SK-N-SH (cell line): ENCODE data around the gene MCC. TPM values are rescaled to one million over a fixed set of nuclear protein-coding genes. Genes with fewer than 3 reads are reported as not detected.

ENCODE experiments used
- CTCF ChIA-PET: fragments of 300-600, 350-600 bp; formaldehyde crosslinking; extraction: SDS; loops from one replicate; lab custom pipeline; 2021; lab: Yijun Ruan, JAX
- POLR2A ChIA-PET: fragments of 350-600 bp; sonication (Branson Sonifier 250); formaldehyde crosslinking; extraction: SDS; loops from one replicate; lab custom pipeline; 2020; ENCODE audit warnings: antibody characterized with exemption, inconsistent platforms; lab: Yijun Ruan, JAX
- DNase-seq: peaks from one replicate; pipeline ENCODE4 v3.0.0; 2012
- H2AFZ ChIP-seq: fragments of 200-600 bp; sonication (generic); 2 replicates; pipeline ENCODE4 v1.8.1; 2016; ENCODE audit warnings: antibody characterized with exemption, mild to moderate bottlenecking, low read depth
- H3F3A ChIP-seq: fragments of 200-600 bp; sonication (generic); replicated peaks from 2 replicates; pipeline ENCODE3; 2016; ENCODE audit warnings: antibody characterized with exemption, mild to moderate bottlenecking; ENCODE audit not compliant: insufficient read depth
- H3K27ac ChIP-seq, 2 experiments: fragments of 200-500 bp in 1 of 2; fragments of 200-600 bp in 1 of 2; sonication (Bioruptor generic) in 1 of 2; sonication (generic), shearing (Covaris generic) in 1 of 2; 2 replicates each; pipeline versions ENCODE4 v1.5.1 to v1.6.1; 2014 to 2016; ENCODE audit warnings: low read depth in 2 of 2, inconsistent platforms in 1 of 2, low read length in 1 of 2, mild to moderate bottlenecking in 1 of 2, mixed read lengths in 1 of 2
- H3K27me3 ChIP-seq: fragments of 200-600 bp; sonication (generic), shearing (Covaris generic); 2 replicates; pipeline ENCODE4 v1.6.1; 2016; ENCODE audit warnings: mixed run types; ENCODE audit not compliant: insufficient read depth
- H3K36me3 ChIP-seq, 2 experiments: fragments of 200-500 bp in 1 of 2; fragments of 200-600 bp in 1 of 2; sonication (Bioruptor generic) in 1 of 2; sonication (generic) in 1 of 2; replicated peaks in 1 of 2; 2 replicates each; pipeline versions ENCODE3 to v1.5.1; 2014 to 2016; ENCODE audit warnings: low read length in 1 of 2, mild to moderate bottlenecking in 1 of 2; ENCODE audit not compliant: insufficient read depth in 2 of 2, control insufficient read depth in 1 of 2
- H3K4me1 ChIP-seq, 2 experiments: fragments of 200-500 bp in 1 of 2; fragments of 200-600 bp in 1 of 2; sonication (Bioruptor generic) in 1 of 2; sonication (generic), shearing (Covaris generic) in 1 of 2; 2 replicates each; pipeline versions ENCODE4 v1.5.1 to v1.6.1; 2014 to 2016; ENCODE audit warnings: low read depth in 1 of 2, low read length in 1 of 2, mixed run types in 1 of 2; ENCODE audit not compliant: insufficient read depth in 2 of 2, control insufficient read depth in 1 of 2
- H3K4me2 ChIP-seq: fragments of 200-600 bp; sonication (generic), shearing (Covaris generic); 2 replicates; pipeline ENCODE4 v1.6.1; 2017; ENCODE audit warnings: mixed run types
- H3K4me3 ChIP-seq, 2 experiments: fragments of 200-500 bp in 1 of 2; fragments of 200-600 bp in 1 of 2; sonication (Bioruptor generic) in 1 of 2; sonication (generic), shearing (Covaris generic) in 1 of 2; 2 replicates each; pipeline versions ENCODE4 v1.5.1 to v1.8.1; 2014 to 2016; ENCODE audit warnings: low read depth in 2 of 2, inconsistent platforms in 1 of 2, low read length in 1 of 2, mild to moderate bottlenecking in 1 of 2, mixed read lengths in 1 of 2, moderate library complexity in 1 of 2
- H3K79me2 ChIP-seq: fragments of 200-600 bp; sonication (generic); 2 replicates; pipeline ENCODE4 v1.8.1; 2017; ENCODE audit warnings: mild to moderate bottlenecking; ENCODE audit not compliant: insufficient read depth
- H3K9ac ChIP-seq: fragments of 200-600 bp; sonication (generic); 2 replicates; pipeline ENCODE4 v1.6.1; 2017; ENCODE audit warnings: mixed run types
- H3K9me2 ChIP-seq: fragments of 200-600 bp; sonication (generic); 2 replicates; pipeline ENCODE4 v1.6.1; 2017; ENCODE audit warnings: mixed run types
- H3K9me3 ChIP-seq: fragments of 200-600 bp; sonication (generic); 2 replicates; pipeline ENCODE4 v1.6.1; 2017; ENCODE audit warnings: mixed run types, mild to moderate bottlenecking, moderate library complexity
- H4K20me1 ChIP-seq: fragments of 200-600 bp; sonication (generic); 2 replicates; pipeline ENCODE4 v1.6.1; 2017; ENCODE audit warnings: mild to moderate bottlenecking, mixed run types; ENCODE audit not compliant: insufficient read depth
- CTCF ChIP-seq: fragments of 200-600 bp; sonication (generic); IDR thresholded peaks from 2 replicates; pipeline ENCODE4 v1.6.1; 2017; ENCODE audit warnings: antibody characterized with exemption, mild to moderate bottlenecking, moderate library complexity
- EZH2phosphoT487 ChIP-seq: fragments of 200-600 bp; sonication (generic); IDR thresholded peaks from 2 replicates; pipeline ENCODE4 v1.6.1; 2017; ENCODE audit warnings: low read depth, mixed run types, mild to moderate bottlenecking, antibody characterized with exemption, moderate library complexity, borderline replicate concordance
- RAD21 ChIP-seq: IDR thresholded peaks from 2 replicates; pipeline ENCODE4 v1.6.1; 2012; ENCODE audit warnings: mild to moderate bottlenecking, low read length
- RCOR1 ChIP-seq: fragments of 150-350 bp; IDR thresholded peaks from 2 replicates; pipeline ENCODE4 v1.6.1; 2017; ENCODE audit warnings: antibody characterized with exemption, low read length
- TAF1 ChIP-seq: IDR thresholded peaks from 2 replicates; pipeline ENCODE4 v1.6.1; 2012; ENCODE audit warnings: low read depth, mild to moderate bottlenecking, low read length, moderate library complexity, borderline replicate concordance
- USF2 ChIP-seq: fragments of 150-350 bp; IDR thresholded peaks from 2 replicates; pipeline ENCODE4 v1.6.1; 2017; ENCODE audit warnings: antibody characterized with exemption, low read length, low read depth, borderline replicate concordance
- ZBTB33 ChIP-seq: IDR thresholded peaks from 2 replicates; pipeline ENCODE4 v1.4.0; 2012; ENCODE audit warnings: low read depth, borderline replicate concordance
- WGBS: methylation state at CpG from one replicate; pipeline ENCODE4 v1.1.6; 2017; ENCODE audit warnings: low lambda C conversion rate; 5-methylcytosine and 5-hydroxymethylcytosine counted together
- polyA plus RNA-seq, 3 experiments: library from polyadenylated mRNA; depleted of rRNA; stranded (reverse); fragments of >200 nt; gene quantifications; 2 replicates each; pipeline ENCODE4 v1.2.3, GENCODE V29; 2012

The MCC gene
- polyA plus RNA-seq, 1 of the 3 experiments (the other 2 are of a cell fraction): 3.6 TPM

- H3K9ac ChIP-seq: no peak overlapping the region
- H4K20me1 ChIP-seq: no peaks in the 10 kb centered on the region
- TF ChIP-seq EZH2phosphoT487: no peak
- TF ChIP-seq RAD21: no peak
- no peak for TF ChIP-seq USF2
- TF ChIP-seq CTCF: no peak
- DNase-seq: no peak
- no peaks in the 10 kb centered on the region; the same call in 1 of the 2 replicates for H3K27me3 ChIP-seq
- H3K4me2 ChIP-seq: no peak overlapping the region
- no peaks in the 10 kb centered on the region for H3K9me3 ChIP-seq
- no peaks in the 10 kb centered on the region for H3F3A ChIP-seq
- H3K4me3 ChIP-seq: no peak overlapping the region
- H3K27ac ChIP-seq: no peak overlapping the region
- H3K9me2 ChIP-seq: no peaks in the 10 kb centered on the region
- no peaks in the 10 kb centered on the region for H3K36me3 ChIP-seq
- no peak overlapping the region for H2AFZ ChIP-seq
- CTCF ChIA-PET: interaction anchor here (1.2 to 3.2 kb wide), 4 partner anchors 8 to 33 kb away, joined by 4 to 11 read pairs (median 6); no protein-coding TSS in a partner anchor
- H3K4me1 ChIP-seq: peaks cover 0 to 27% of the 10 kb centered on the region in 2 experiments; a peak in 2 of 4 replicates
- 83% methylated on average over 7 of the region's 7 CpGs for WGBS
- no peaks in the 10 kb centered on the region for H3K79me2 ChIP-seq
- POLR2A ChIA-PET: no interaction called here
Observed at GRCh38 chr5:113085880-113086409, 402.3 kb downstream of the MCC start.

- CTCF ChIA-PET: interaction anchor here (0.7 to 3.2 kb wide), 16 partner anchors 9 to 521 kb away, joined by 3 to 11 read pairs (median 6); partner anchors contain the start of gene YTHDC2
- peaks cover 0 to 21% of the 10 kb centered on the region in 2 experiments; a peak in 2 of 4 replicates for H3K4me1 ChIP-seq
- H3F3A ChIP-seq: no peaks in the 10 kb centered on the region
- no peak for DNase-seq
- H2AFZ ChIP-seq: no peak overlapping the region
- no peak overlapping the region for H3K4me3 ChIP-seq
- 64% methylated on average over 6 of the region's 8 CpGs for WGBS
- no peaks in the 10 kb centered on the region for H4K20me1 ChIP-seq
- TF ChIP-seq ZBTB33: no peak
- no peak for TF ChIP-seq TAF1
- TF ChIP-seq RCOR1: 0 out of 2 replicates have a peak, but pooled peaks have one; percentile 5
- TF ChIP-seq, all 33 proteins: peak for 1
- Histone ChIP-seq H3K9ac (no peak overlapping the region), H3K36me3 (no peaks in the 10 kb centered on the region), H3K9me3 (no peaks in the 10 kb centered on the region), H3K4me2 (no peak overlapping the region), H3K79me2 (no peaks in the 10 kb centered on the region), H3K9me2 (no peaks in the 10 kb centered on the region), H3K27ac (peak overlapping the region in 1 of 2 experiments; percentile 76; a peak in 2 of 4 replicates), H3K27me3 (no peaks in the 10 kb centered on the region; the same call in 1 of the 2 replicates)
- POLR2A ChIA-PET: interaction anchor here (0.6 to 1.2 kb wide), 4 partner anchors 14 to 108 kb away, joined by 3 to 4 read pairs (median 3); partner anchors contain the start of gene DCP2
Observed at GRCh38 chr5:113085084-113085414, 403.2 kb downstream of the MCC start.
